Measurements from ENCODE around the gene SNTG2.
"Not testable (repeated sequence)": the region's sequence is repeated elsewhere in the genome, so short reads cannot be mapped to it uniquely, and the experiment has no call there.

The SNTG2 gene

DNA sequence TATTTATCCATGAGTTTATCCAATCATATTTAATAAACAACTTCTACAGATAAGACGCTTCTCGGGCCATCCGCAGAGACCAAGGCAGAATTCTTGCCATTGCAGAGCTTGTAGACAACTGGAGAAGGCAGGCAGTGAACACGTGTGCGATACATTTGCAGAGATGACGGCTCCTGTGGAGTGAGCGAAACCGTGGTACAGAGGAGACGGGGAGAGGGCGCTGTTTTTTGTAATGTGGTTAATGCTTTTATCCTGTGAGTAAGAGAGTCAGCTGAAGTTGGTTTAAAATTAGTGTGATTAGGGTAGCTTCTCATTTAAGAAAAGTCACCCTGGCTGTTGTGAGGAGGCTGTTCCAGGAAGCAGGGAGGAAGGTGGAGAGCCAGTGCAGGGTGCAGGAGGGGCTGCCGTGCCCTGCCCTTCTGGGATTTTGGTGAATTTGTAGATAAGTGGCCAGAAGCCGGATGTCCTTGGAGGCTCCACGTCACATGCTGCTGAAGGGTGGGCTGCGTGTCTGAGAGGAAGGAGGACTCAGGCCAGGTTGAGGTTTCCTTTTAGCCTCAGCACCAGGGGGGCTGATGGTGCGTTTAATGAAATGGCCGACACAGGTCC is 151.4 kb downstream of the SNTG2 start:
- DNase-seq: no peak

- DNase-seq: no peak
These were observed 153.7 kb downstream of the SNTG2 start for GRCh38 chr2:1104364-1104763.

GRCh38 chr2:1106344-1106743 is 155.7 kb downstream of the SNTG2 start:
- not testable (repeated sequence) for DNase-seq

DNA sequence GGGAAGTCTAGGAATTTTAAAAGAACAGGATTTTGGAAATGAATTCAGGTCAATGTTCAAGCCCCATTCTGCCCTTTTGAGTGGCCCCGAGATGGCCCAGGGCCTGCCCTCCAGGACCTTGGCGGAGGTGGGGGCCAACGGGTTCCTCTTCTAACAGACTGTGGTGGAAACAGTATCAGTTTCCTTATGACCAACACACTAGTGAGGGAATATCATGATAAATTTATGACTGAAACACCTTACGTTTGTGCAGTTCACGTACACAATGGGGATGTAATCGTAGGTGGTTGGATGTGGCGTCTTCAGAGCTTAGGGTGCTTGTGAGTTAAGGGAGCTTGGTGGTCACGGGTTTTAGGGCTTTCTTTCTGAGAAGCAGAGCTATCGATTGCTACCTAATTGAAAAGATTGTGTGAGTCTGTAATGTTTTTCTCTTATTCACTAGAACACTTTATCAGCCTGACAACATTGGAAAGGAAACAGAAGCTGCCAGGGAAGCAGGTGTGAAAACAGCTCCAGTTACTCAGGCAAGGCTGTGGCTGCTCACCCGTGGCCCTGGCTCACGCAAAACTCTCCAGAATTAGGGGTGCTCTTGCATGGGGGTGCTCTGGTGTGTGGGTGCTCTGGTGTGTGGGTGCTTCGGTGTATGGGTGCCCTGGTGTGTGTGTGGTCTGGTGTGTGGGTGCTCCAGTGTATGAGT is 165.3 kb downstream of the SNTG2 start:
- DNase-seq: no peak

GRCh38 chr2:1117569-1117968 is 166.9 kb downstream of the SNTG2 start:
- DNase-seq: no peak

DNA sequence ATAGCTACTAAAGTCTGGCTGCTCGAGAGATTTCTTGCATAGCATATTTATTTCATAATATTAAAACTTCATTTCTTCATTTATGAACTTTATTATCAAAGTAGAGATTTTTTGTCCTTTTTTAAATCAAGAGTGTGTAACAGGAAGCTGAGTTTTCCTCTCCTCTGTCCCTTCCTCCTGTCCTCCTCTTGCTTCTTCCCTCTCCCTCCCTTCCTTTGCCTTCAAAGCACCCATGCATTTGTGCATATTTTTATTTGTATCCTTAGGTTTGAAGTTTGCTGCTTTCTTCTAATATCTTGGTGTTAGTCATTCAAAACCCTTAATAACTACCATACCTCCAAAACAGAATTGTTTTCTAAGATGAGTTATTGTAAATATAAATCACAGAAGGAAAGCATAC is 174.6 kb downstream of the SNTG2 start:
- DNase-seq: no peak

GRCh38 chr2:1125633-1126370 is 175.2 kb downstream of the SNTG2 start:
- no peak for DNase-seq

- DNase-seq: no peak
These were observed 179.3 kb downstream of the SNTG2 start for GRCh38 chr2:1129982-1130381.

GRCh38 chr2:1130922-1131321 is 180.3 kb downstream of the SNTG2 start:
- no peak for DNase-seq

DNA sequence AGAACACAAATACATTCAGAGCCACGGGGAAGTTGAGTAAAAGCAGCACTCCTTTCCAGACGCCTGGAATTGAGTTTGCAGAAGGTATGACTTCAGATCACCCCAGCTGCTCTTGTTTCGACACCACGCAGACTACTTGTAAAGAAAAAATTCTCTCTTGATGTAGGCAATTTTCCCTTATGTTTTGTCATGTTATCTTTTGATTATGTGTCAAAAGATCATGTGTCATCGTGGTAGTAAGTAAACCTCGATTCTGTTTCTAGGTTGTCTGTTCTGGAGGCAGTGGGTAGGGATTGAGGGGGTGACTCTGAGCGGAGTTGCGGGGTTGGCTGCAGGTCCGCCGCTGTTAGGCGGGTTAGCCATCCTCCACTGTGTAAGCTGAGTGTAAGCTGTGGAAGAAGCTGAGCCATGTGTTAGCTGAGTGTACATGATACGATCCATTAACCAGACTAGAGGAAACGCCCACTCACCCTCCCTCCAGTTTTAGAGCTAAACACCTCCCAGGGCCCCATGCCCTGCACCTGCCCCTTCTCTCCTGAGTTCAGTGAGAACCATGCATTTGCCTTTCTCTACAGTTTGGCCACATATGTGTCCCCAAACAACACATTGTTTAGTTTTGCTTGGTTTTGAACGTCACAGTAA is 181.8 kb downstream of the SNTG2 start:
- DNase-seq: no peak

GRCh38 chr2:1133896-1134295 is 183.2 kb downstream of the SNTG2 start:
- DNase-seq: not testable (repeated sequence)

DNA sequence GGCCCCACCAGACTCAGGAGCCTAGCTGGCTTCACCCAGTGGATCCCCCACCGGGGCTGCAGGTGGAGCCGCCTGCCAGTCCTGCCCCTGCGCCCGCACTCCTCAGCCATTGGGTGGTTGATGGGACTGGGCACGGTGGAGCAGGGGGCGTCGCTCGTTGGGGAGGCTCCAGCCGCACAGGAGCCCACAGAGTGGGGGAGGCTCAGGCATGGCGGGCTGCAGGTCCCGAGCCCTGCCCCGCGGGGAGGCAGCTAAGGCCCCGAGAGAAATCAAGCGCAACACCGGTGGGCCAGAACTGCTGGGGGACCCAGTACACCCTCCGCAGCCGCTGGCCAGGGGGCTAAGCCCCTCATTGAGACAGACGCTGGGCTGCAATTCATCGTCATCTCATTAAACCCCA is 184.0 kb downstream of the SNTG2 start:
- no peak for DNase-seq

DNA sequence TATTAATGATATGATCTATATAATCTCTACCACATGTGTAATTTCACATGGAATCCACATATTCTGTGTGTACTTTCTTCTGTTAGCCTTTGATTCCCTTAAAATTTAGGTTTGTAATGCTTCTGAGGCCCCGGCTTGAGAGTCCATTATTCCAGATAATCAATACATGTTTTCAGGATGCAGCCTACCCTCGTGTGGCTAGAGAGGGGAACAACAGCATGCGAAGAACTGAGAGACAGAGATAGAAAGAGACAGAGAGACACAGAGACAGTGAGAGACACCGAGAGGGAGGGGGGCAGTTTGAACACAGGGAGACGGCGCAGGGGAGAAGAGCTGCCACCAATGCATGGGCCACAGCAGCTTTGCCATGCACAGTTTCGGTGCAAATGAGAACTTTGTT is 185.4 kb downstream of the SNTG2 start:
- no peak for DNase-seq

DNA sequence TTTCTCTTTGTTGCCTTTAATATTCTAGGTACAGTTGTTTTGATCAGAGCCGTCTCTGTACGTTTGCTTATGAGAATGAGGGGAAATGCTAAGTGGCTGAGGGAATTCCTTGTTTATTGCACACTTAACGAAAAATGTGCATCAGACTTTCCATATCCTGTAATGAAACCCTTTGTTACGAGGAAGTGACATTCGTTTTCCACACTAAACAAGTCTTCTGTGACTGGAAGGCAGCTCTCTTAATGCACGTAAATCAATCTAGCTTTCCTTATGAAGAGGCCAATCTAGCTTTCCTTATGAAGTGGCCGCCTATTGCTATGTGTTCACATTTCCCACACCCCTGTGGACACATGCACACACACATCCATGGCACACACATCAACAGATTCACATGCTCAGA is 186.2 kb downstream of the SNTG2 start:
- DNase-seq: no peak

- no peak for DNase-seq
These were observed 186.6 kb downstream of the SNTG2 start for GRCh38 chr2:1137264-1137663.

- DNase-seq: no peak
These were observed 187.3 kb downstream of the SNTG2 start for GRCh38 chr2:1137913-1138391.

DNA sequence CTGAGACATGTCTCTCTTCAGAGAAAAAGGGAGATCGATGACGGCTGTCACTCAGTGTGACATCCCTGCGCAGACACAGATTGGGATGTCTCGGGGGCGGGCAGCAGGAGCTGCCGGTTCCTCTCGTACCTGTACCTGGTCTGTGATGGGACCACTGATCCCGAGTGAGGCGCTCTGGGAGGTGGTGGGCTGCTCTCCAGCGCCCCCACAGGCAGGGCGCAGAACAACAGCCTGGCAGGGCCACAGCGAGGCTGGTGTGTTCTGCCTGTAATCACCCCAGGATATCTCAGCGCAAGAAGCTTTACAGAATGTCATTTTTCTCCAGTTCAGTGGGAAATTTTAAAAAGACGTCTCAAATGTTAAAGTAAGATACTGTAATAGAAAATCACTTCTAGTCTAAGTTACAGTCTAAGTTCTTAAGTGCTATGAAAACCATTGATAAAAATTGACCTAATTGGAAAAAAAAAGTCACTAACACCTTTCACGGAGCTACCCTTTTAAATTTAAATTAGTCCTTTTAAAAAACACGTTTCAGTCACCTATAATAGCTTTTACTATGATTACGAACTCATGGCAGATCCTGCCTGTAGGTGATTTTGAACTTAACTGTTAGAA is 189.8 kb downstream of the SNTG2 start:
- peak in 2 of 5 donors; percentile 13 to 23 for DNase-seq

DNA sequence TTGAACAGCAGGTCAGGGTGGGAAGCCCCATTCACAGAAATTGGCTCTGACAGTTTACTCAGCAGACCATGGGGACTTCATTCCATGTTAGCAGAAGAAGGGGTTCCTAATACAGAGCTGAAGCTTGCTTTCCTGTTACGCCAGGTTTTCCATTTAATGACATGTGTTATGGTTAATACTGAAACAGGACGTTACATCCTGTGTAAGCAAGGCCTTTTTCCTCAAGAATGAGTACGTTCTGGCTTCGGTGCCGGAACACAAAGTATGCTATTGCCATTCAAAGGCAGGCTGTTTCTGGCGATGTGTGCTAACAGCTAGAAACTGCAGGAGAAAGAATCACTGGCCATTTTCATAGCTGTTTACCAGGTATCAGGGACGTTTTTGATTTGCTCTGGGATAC is 190.4 kb downstream of the SNTG2 start:
- no peak for DNase-seq

DNA sequence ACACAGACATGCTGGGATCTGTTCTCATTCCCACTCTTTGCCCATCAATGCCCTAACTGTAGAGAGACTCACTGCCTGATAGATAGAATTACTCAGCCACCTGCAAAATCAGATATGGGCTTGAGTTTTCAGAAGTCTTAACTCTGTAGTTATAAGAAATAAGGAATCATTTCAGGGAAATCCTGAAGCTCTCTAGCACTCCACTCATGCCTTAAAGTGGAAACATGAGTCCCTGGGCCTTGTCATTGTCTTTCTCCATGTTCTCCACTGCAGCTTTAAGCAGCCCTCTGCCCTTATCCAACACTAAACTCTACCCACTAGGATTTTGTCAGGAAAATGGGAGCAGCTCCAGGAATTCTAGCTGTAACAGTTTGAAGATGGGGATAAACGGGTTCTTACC is 192.5 kb downstream of the SNTG2 start:
- no peak for DNase-seq

DNA sequence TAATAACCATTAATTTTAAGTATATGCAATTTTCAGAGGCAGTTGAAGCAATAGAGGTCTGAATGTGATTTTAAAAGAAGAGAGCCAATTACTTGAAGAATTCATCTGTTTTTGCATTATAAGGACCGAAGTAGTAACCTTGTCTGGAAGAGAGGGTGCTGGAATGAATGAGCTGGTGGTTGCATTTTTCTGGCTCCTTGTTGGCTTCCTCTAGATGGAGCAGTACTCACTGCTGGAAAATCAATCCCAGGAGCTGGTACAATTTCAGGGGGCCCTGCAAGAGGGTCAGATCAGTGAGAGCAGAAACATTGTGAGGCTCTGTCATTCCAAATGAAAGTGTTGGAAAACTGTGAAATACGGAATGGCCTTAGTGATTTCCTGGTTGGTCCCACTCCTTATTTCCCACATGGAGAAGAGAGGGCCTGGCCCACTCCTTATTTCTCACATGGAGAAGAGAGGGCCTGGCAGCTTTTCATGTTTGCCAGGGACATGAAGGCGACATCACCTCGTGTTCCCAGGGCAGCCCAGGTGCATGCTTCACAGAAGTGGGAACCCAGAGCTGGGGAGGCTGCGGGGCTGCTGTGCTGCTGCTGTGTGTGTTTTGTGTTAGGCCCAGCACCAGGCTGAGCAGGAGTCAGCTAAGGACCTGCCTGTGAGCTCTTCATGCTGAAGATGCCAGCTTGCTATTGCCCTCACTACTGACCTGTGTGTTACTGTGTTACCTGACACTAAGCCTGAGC is 197.4 kb downstream of the SNTG2 start:
- no peak for DNase-seq

GRCh38 chr2:1150724-1151511 is 200.3 kb downstream of the SNTG2 start:
- DNase-seq: no peak

Data from T-helper 1 cell (primary cell).